Neural cell (in vitro differentiated cells): Measurements from ENCODE around the gene RBBP8NL. TPM values are rescaled to one million over a fixed set of nuclear protein-coding genes. Genes with fewer than 3 reads are reported as not detected.

Experiments
- H2AFZ ChIP-seq: fragments of 200-600, 300-800 bp; sonication (generic), shearing (Covaris generic); 2 replicates; pipeline ENCODE4 v1.6.0; 2014; ENCODE audit warnings: low read depth, mild to moderate bottlenecking, antibody characterized with exemption, low read length, moderate library complexity
- H3F3A ChIP-seq: fragments of 200-600 bp; shearing (Covaris generic); 2 replicates; pipeline ENCODE4 v1.6.1; 2016; ENCODE audit warnings: mild to moderate bottlenecking, moderate library complexity, mixed read lengths, antibody characterized with exemption, low read length; ENCODE audit not compliant: insufficient read depth, poor library complexity, severe bottlenecking
- H3K27ac ChIP-seq: fragments of 200-600, 300-800 bp; sonication (generic), shearing (Covaris generic); 2 replicates; pipeline ENCODE4 v1.5.1; 2014; ENCODE audit warnings: mild to moderate bottlenecking, low read length, moderate library complexity
- H3K27me3 ChIP-seq: fragments of 300-800, 200-600 bp; sonication (generic), shearing (Covaris generic); 2 replicates; pipeline ENCODE4 v1.6.0; 2014; ENCODE audit warnings: mild to moderate bottlenecking, low read depth, low read length, moderate library complexity; ENCODE audit not compliant: insufficient read depth
- H3K36me3 ChIP-seq: fragments of 300-800, 200-600 bp; sonication (generic), shearing (Covaris generic); 2 replicates; pipeline ENCODE4 v1.5.1; 2014; ENCODE audit warnings: mild to moderate bottlenecking, antibody characterized with exemption, low read length, moderate library complexity; ENCODE audit not compliant: insufficient read depth
- H3K4me2 ChIP-seq: fragments of 300-800, 200-600 bp; sonication (generic), shearing (Covaris generic); 2 replicates; pipeline ENCODE4 v1.6.0; 2014; ENCODE audit warnings: mild to moderate bottlenecking, low read length
- H3K4me3 ChIP-seq: fragments of 300-800, 200-600 bp; sonication (generic), shearing (Covaris generic); 2 replicates; pipeline ENCODE4 v1.5.1; 2014; ENCODE audit warnings: mild to moderate bottlenecking, low read length, moderate library complexity
- H3K79me2 ChIP-seq: fragments of 200-600 bp; shearing (Covaris generic); replicated peaks from 2 replicates; pipeline ENCODE4 v1.6.0; 2014; ENCODE audit warnings: mild to moderate bottlenecking, low read length, moderate library complexity; ENCODE audit not compliant: insufficient read depth
- H3K9ac ChIP-seq: fragments of 300-800, 200-600 bp; sonication (generic), shearing (Covaris generic); 2 replicates; pipeline ENCODE4 v1.6.1; 2016; ENCODE audit warnings: mild to moderate bottlenecking, low read length, mixed read lengths
- H3K9me2 ChIP-seq: fragments of 200-600 bp; shearing (Covaris generic); 2 replicates; pipeline ENCODE4 v1.6.1; 2016; ENCODE audit warnings: mild to moderate bottlenecking, low read length, mixed read lengths; ENCODE audit not compliant: insufficient read depth
- H3K9me3 ChIP-seq: fragments of 200-600, 300-800 bp; sonication (generic), shearing (Covaris generic); 2 replicates; pipeline ENCODE4 v1.6.1; 2016; ENCODE audit warnings: mild to moderate bottlenecking, mixed run types, low read length, moderate library complexity, mixed read lengths
- H4K20me1 ChIP-seq: fragments of 200-600 bp; shearing (Covaris generic); 2 replicates; pipeline ENCODE4 v1.6.1; 2016; ENCODE audit warnings: mild to moderate bottlenecking, mixed run types; ENCODE audit not compliant: insufficient read depth
- EP300 ChIP-seq: fragments of 450-650 bp; conservative IDR thresholded peaks from 2 replicates; pipeline ENCODE4 v1.6.1; 2014; ENCODE audit warnings: antibody characterized with exemption, mild to moderate bottlenecking, moderate library complexity; ENCODE audit not compliant: poor library complexity, severe bottlenecking
- EZH2 ChIP-seq: fragments of 200-600, 300-800 bp; shearing (Covaris generic), sonication (generic); IDR thresholded peaks from 2 replicates; pipeline ENCODE4 v1.6.1; 2014; ENCODE audit warnings: antibody characterized with exemption, low read length, borderline replicate concordance, mild to moderate bottlenecking; ENCODE audit not compliant: insufficient read depth, poor library complexity, severe bottlenecking
- MXI1 ChIP-seq: fragments of 450-650 bp; conservative IDR thresholded peaks from 2 replicates; pipeline ENCODE4 v1.6.1; 2014; ENCODE audit warnings: antibody characterized with exemption, mild to moderate bottlenecking; ENCODE audit not compliant: poor library complexity, severe bottlenecking
- POLR2AphosphoS5 ChIP-seq: IDR thresholded peaks from 2 replicates; pipeline ENCODE4 v1.6.1; 2012
- RAD21 ChIP-seq: fragments of 450-650 bp; conservative IDR thresholded peaks from 2 replicates; pipeline ENCODE4 v1.6.1; 2014; ENCODE audit warnings: antibody characterized with exemption, mild to moderate bottlenecking, moderate library complexity
- SMC3 ChIP-seq: fragments of 450-650 bp; conservative IDR thresholded peaks from 2 replicates; pipeline ENCODE4 v1.6.1; 2014; ENCODE audit warnings: antibody characterized with exemption, mild to moderate bottlenecking, moderate library complexity; ENCODE audit not compliant: poor library complexity
- TAF1 ChIP-seq: IDR thresholded peaks from 2 replicates; pipeline ENCODE4 v1.6.1; 2012; ENCODE audit warnings: low read depth
- polyA plus RNA-seq: library from polyadenylated mRNA; depleted of rRNA; stranded (reverse); fragments of >200 nt; gene quantifications from 2 replicates; pipeline ENCODE4 v1.2.3, GENCODE V29; 2014
- TF ChIP-seq, protein P1 (sequence below): fragments of 450-650 bp; IDR thresholded peaks from 2 replicates; pipeline ENCODE4 v1.5.1; 2014; ENCODE audit warnings: antibody characterized with exemption, mild to moderate bottlenecking, moderate library complexity; ENCODE audit not compliant: poor library complexity, severe bottlenecking
- TF ChIP-seq, protein P2 (sequence below): IDR thresholded peaks from 2 replicates; pipeline ENCODE4 v1.6.1; 2012; ENCODE audit warnings: borderline replicate concordance

RBBP8NL gene
- polyA plus RNA-seq, 1 donor from 2014 or later: not detected

DNA sequence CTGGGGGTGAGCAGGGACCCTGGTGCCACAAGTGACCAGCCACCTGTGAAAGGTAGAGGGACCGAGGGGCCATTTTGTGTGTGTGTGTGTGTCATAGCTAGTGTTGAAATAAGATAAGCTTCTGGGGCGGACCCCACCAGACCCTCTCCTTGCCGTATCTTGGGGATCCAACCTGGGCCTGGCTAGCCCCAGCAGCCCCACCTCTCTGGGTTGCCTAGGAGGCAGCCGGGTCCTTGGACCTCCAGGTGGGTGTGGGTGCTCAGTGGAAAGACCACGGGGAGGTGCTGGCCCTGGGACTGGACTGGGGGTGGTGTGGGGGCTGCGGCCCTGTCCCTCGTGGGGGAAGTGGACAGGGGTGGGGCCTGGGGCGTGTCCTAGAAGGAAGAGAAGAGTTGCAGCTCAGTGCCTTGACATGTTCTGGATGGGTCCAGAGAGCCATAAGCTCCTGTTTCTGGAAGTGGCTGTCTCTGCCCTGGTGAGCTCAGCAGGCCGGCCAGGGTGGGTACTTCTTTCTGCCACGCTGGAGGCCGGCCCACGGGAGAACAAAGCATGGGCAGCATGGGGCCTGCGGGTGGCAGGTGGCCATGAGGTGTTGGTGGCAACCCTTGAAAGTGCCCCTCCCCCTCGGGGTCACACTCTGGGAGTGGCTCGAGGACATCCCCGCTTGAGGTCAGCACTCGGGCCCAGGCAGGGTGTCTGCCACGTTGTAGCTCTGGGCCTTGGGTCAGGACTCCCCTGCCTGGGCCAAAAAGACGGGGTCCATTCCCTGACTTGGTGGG lies 8.4 kb downstream of the RBBP8NL start:
- Histone ChIP-seq H3K4me3 (no peak overlapping the region), H3K27me3 (no peaks in the 10 kb centered on the region)
- TF ChIP-seq EP300 (no peak), SMC3 (no peak), MXI1 (no peak)

GRCh38 chr20:62417981-62418708 lies 9.2 kb downstream of the RBBP8NL start:
- H2AFZ ChIP-seq: no peak overlapping the region
- no peak overlapping the region for H3K9ac ChIP-seq
- no peaks in the 10 kb centered on the region for H3K36me3 ChIP-seq
- H3K79me2 ChIP-seq: no peaks in the 10 kb centered on the region
- no peaks in the 10 kb centered on the region for H3K27me3 ChIP-seq
- H3K9me3 ChIP-seq: no peaks in the 10 kb centered on the region
- no peaks in the 10 kb centered on the region for H3F3A ChIP-seq
- H3K27ac ChIP-seq: no peak overlapping the region
- H3K4me2 ChIP-seq: no peak overlapping the region
- H3K4me3 ChIP-seq: no peak overlapping the region
- no peaks in the 10 kb centered on the region for H3K9me2 ChIP-seq
- H4K20me1 ChIP-seq: no peaks in the 10 kb centered on the region
- TF ChIP-seq EP300 (no peak), MXI1 (no peak), EZH2 (no peak), POLR2AphosphoS5 (no peak)
- TF ChIP-seq, protein P1, sequence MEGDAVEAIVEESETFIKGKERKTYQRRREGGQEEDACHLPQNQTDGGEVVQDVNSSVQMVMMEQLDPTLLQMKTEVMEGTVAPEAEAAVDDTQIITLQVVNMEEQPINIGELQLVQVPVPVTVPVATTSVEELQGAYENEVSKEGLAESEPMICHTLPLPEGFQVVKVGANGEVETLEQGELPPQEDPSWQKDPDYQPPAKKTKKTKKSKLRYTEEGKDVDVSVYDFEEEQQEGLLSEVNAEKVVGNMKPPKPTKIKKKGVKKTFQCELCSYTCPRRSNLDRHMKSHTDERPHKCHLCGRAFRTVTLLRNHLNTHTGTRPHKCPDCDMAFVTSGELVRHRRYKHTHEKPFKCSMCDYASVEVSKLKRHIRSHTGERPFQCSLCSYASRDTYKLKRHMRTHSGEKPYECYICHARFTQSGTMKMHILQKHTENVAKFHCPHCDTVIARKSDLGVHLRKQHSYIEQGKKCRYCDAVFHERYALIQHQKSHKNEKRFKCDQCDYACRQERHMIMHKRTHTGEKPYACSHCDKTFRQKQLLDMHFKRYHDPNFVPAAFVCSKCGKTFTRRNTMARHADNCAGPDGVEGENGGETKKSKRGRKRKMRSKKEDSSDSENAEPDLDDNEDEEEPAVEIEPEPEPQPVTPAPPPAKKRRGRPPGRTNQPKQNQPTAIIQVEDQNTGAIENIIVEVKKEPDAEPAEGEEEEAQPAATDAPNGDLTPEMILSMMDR: no peak

More for the DNA sequence above, 8.4 kb downstream of the RBBP8NL start:
- Histone ChIP-seq H3K36me3 (no peaks in the 10 kb centered on the region), H4K20me1 (no peaks in the 10 kb centered on the region), H2AFZ (no peak overlapping the region), H3K9ac (no peak overlapping the region), H3K9me2 (no peaks in the 10 kb centered on the region), H3F3A (no peaks in the 10 kb centered on the region), H3K9me3 (no peaks in the 10 kb centered on the region), H3K79me2 (no peaks in the 10 kb centered on the region), H3K27ac (no peak overlapping the region), H3K4me2 (no peak overlapping the region)

DNA sequence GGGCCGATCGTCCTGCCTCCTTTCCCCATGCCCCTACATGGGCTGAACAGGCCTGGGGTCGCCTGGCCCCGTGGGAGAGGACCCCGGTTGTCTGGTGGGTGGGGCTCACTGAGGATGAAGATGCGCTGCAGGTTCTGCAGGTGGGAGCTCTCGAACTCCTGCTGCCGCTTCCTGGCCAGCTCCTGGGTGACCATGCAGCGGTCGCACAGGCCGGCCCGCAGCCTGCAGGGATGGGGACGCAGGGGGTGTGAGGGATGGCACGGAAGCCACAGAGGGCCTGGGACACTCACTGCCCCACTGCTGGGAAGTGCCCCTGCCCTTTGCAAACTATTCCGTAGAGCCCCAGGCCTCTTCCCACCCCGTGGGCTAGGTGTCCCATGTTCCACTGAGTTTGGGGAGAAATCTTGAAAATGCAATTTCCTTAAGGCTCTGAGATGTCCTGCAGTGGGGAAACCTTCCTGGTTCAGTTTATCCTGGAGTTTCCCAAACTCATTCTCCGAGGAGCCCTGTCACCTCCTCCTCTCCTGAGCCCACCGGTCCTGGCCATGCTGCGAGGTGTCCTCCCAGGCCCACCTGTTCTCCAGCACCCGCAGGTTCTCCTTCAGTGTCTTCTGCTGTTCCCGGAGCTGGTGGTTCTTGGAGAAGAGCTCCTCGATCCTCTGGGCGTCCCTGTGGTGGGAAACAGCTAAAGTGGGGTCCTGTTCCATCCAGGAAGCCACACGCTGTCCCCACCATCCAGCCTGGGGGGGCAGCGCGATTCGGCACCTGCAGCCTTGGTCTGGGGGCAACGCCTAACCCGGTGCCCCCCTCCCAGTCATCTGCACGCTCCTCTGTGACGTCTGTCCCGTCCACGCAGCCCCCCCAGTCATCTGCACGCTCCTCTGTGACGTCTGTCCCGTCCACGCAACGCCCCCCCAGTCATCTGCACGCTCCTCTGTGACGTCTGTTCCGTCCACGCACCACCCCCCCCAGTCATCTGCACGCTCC lies 10.4 kb downstream of the RBBP8NL start:
- Histone ChIP-seq H3K9me2 (no peaks in the 10 kb centered on the region), H3K79me2 (no peaks in the 10 kb centered on the region), H3K4me3 (no peak overlapping the region), H2AFZ (no peak overlapping the region), H3F3A (no peaks in the 10 kb centered on the region), H3K9me3 (no peaks in the 10 kb centered on the region), H3K4me2 (no peak overlapping the region), H3K9ac (no peak overlapping the region), H3K36me3 (no peaks in the 10 kb centered on the region), H4K20me1 (no peaks in the 10 kb centered on the region), H3K27ac (no peak overlapping the region), H3K27me3 (no peaks in the 10 kb centered on the region)
- TF ChIP-seq, protein P1: no peak
- TF ChIP-seq TAF1 (no peak), MXI1 (no peak), SMC3 (no peak), POLR2AphosphoS5 (no peak), EZH2 (no peak), EP300 (no peak), RAD21 (no peak)
- TF ChIP-seq, protein P2, sequence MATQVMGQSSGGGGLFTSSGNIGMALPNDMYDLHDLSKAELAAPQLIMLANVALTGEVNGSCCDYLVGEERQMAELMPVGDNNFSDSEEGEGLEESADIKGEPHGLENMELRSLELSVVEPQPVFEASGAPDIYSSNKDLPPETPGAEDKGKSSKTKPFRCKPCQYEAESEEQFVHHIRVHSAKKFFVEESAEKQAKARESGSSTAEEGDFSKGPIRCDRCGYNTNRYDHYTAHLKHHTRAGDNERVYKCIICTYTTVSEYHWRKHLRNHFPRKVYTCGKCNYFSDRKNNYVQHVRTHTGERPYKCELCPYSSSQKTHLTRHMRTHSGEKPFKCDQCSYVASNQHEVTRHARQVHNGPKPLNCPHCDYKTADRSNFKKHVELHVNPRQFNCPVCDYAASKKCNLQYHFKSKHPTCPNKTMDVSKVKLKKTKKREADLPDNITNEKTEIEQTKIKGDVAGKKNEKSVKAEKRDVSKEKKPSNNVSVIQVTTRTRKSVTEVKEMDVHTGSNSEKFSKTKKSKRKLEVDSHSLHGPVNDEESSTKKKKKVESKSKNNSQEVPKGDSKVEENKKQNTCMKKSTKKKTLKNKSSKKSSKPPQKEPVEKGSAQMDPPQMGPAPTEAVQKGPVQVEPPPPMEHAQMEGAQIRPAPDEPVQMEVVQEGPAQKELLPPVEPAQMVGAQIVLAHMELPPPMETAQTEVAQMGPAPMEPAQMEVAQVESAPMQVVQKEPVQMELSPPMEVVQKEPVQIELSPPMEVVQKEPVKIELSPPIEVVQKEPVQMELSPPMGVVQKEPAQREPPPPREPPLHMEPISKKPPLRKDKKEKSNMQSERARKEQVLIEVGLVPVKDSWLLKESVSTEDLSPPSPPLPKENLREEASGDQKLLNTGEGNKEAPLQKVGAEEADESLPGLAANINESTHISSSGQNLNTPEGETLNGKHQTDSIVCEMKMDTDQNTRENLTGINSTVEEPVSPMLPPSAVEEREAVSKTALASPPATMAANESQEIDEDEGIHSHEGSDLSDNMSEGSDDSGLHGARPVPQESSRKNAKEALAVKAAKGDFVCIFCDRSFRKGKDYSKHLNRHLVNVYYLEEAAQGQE: no peak
